ENCODE results near the gene CABP1. TPM values are rescaled to one million over a fixed set of nuclear protein-coding genes. Genes with fewer than 3 reads are reported as not detected.
A peak's percentile ranks its signal among the peaks of the same experiment; 100 is the strongest.

CABP1 gene
- not detected for total RNA-seq (ENCODE audit: unreplicated experiment)
- long read RNA-seq = 0 reads

DNA sequence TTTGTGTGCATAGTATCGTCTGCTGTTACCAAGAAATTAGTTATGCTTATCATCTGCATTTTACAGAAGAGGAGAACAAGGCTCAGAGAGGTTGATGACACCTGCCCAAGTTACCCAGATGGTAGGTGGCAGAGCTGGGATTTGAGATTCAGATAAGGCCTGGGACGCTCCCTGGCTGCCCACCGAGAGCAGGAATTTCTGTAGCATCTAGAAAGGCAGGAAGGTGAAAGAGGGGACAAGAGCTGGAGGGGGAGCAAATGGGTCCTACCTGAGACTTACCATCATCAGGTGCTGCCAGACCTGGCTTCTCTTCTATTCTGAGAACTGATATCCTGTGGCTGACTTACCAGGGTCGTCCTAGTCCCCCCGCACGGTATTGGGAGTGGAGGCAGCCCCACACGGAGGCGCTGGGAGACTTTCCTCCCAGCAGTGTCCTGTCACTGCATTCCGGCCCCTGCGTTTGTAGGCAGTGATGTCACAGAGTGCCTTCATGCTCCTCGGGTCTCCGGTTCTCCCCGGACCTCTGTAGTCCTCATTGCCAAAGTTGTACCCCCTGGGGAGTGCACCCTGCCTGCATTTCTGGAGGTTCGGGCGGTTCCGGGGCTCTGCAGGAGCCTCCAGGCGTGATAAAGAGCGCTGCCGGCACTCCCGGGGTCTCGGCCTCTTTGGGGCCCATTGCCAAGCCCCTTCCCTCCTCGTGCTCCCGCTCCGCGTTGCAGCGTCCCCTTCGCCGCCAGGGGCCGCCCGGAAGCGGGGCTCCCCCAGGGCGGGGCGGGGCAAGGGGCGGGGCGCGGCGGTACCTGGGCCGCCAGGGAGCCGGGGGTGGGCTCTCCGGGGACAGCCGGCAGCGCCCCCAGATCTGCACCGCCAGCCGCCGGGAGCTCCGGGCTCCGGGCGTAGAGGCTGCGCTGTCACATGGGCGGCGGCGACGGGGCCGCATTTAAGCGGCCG, at the start of gene CABP1:
Gene CABP1, plus strand, starts transcription at position 856 of the 951 bp plus-strand sequence. Its CDS starts 60 bp downstream, at position 916.
- no peaks in the 10 kb centered on the region for H3K9me3 Mint-ChIP-seq (ENCODE audit: unreplicated experiment)
- TF ChIP-seq CTCF (IDR thresholded peaks at IDR 0.05; ENCODE audit: unreplicated experiment) = no peak
- peak within 1 kb of the TSS; percentile 81 for H3K27ac Mint-ChIP-seq (ENCODE audit: unreplicated experiment)
- H3K27me3 Mint-ChIP-seq (ENCODE audit: unreplicated experiment) = peaks cover 12% of the 10 kb centered on the region
- peaks cover 9% of the 10 kb centered on the region for H3K4me1 Mint-ChIP-seq (ENCODE audit: unreplicated experiment)
- no peaks in the 10 kb centered on the region for H3K36me3 Mint-ChIP-seq (ENCODE audit: low read depth, unreplicated experiment)
- peak; percentile 33 for DNase-seq (ENCODE audit: low spot score)
- peak within 1 kb of the TSS; percentile 77 for H3K4me3 Mint-ChIP-seq (ENCODE audit: unreplicated experiment)

GRCh38 chr12:120590741-120591407, 49.6 kb upstream of the CABP1 start:
- Mint-ChIP-seq H3K27ac (ENCODE audit: unreplicated experiment) (no peak overlapping the region), H3K4me1 (ENCODE audit: unreplicated experiment) (peaks cover 2% of the 10 kb centered on the region), H3K36me3 (ENCODE audit: low read depth, unreplicated experiment) (no peaks in the 10 kb centered on the region), H3K9me3 (ENCODE audit: unreplicated experiment) (no peaks in the 10 kb centered on the region), H3K27me3 (ENCODE audit: unreplicated experiment) (peaks cover 5% of the 10 kb centered on the region), H3K4me3 (ENCODE audit: unreplicated experiment) (no peak overlapping the region)
- TF ChIP-seq CTCF (IDR thresholded peaks at IDR 0.05; ENCODE audit: unreplicated experiment) = no peak
- DNase-seq (ENCODE audit: low spot score) = no peak

GRCh38 chr12:120592121-120593049, 48.0 kb upstream of the CABP1 start:
- Mint-ChIP-seq H3K36me3 (ENCODE audit: low read depth, unreplicated experiment) (no peaks in the 10 kb centered on the region), H3K9me3 (ENCODE audit: unreplicated experiment) (no peaks in the 10 kb centered on the region), H3K27me3 (ENCODE audit: unreplicated experiment) (no peaks in the 10 kb centered on the region), H3K4me3 (ENCODE audit: unreplicated experiment) (no peak overlapping the region), H3K4me1 (ENCODE audit: unreplicated experiment) (peaks cover 2% of the 10 kb centered on the region), H3K27ac (ENCODE audit: unreplicated experiment) (no peak overlapping the region)
- no peak for TF ChIP-seq CTCF (IDR thresholded peaks at IDR 0.05; ENCODE audit: unreplicated experiment)
- DNase-seq (ENCODE audit: low spot score) = no peak

DNA sequence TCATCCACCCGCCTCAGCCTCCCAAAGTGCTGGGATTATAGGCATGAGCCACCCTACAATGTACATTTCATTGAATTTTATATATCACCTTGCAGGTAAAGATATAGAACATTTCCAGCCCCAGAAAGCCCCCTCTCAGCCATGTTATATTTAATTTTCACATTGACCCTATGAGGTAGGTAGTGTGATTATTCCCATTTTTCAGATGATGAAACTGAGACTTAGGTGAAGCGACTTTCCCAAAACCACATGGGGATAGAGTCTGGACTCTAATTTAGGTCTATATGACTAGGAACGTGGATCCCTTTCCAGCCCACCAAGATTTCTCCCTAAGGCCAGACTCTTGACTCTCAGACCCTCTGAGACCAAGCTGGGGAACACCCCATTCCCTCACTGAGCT, 43.5 kb upstream of the CABP1 start:
- H3K27me3 Mint-ChIP-seq (ENCODE audit: unreplicated experiment) = no peaks in the 10 kb centered on the region
- no peak overlapping the region for H3K27ac Mint-ChIP-seq (ENCODE audit: unreplicated experiment)
- no peaks in the 10 kb centered on the region for H3K36me3 Mint-ChIP-seq (ENCODE audit: low read depth, unreplicated experiment)
- TF ChIP-seq CTCF (IDR thresholded peaks at IDR 0.05; ENCODE audit: unreplicated experiment) = no peak
- no peaks in the 10 kb centered on the region for H3K4me1 Mint-ChIP-seq (ENCODE audit: unreplicated experiment)
- no peak for DNase-seq (ENCODE audit: low spot score)
- H3K4me3 Mint-ChIP-seq (ENCODE audit: unreplicated experiment) = no peak overlapping the region
- H3K9me3 Mint-ChIP-seq (ENCODE audit: unreplicated experiment) = no peaks in the 10 kb centered on the region

Data from endothelial cell (in vitro differentiated cells).